Activated naive CD8-positive, alpha-beta T cell treated with anti-CD3 and anti-CD28 coated beads, Interleukin-2, amount 50 U/mL, for 16 hours (primary cell): Measurements from ENCODE around the gene ARHGAP26.

Source experiments
- DNase-seq: peaks from one replicate; pipeline ENCODE4 v3.0.0-alpha.2; 2020; ENCODE audit warnings: low read depth, low spot score

ARHGAP26 gene

GRCh38 chr5:142810743-142811290, 40.6 kb downstream of the ARHGAP26 start:
- DNase-seq: no peak

DNA sequence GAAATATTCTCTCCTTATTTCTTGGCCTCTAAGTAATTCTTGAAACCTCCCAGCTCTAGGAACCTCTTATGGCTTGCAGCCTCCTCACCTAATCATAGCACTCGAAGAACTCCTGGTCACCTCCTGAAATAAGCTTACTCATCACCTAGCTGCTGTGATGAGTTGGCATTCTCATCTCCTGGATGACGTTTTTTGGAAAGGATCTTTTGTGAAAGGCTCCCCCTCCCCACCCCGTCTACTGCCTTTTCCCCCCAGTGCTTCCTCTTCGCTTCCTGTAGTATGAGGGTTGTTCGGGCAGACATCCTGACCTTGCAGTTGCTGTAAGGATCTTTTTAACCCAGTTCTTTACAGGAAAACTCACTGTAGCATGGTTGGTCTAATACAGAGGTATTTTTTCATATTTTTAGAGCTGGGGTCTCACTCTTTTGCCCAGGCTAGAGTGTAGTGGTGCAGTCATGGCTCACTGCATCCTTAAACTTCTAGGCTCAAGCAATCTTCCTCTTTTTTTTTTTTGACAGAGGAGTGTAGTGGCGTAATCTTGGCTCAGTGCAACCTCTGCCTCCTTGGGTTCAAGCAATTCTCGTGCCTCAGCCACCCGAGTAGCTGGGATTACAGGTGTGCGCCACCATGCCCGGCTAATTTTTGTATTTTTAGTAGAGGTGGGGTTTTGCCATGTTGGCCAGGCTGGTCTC, 41.8 kb downstream of the ARHGAP26 start:
- no peak for DNase-seq

DNA sequence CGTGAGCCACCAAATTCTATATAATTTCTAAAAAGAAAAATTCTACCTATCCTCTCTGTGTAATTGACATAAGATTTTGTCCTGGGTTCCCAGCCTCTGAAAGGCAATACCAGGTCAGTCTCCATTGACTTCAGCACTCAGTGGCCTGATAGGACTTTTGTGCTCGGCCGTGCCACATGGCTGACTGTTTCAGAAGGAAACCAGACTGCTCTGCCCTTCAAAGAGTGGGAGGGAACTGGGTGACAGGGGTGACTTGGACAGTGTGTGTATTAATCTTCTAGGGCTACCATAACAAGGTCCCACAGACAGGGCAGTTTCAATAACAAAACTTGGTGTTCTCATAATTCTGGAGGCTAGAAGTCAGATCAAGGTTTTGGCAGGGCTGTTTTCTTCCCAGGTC, 43.0 kb downstream of the ARHGAP26 start:
- no peak for DNase-seq

- DNase-seq: no peak
Measured at GRCh38 chr5:142814122-142814521, 43.9 kb downstream of the ARHGAP26 start.

DNA sequence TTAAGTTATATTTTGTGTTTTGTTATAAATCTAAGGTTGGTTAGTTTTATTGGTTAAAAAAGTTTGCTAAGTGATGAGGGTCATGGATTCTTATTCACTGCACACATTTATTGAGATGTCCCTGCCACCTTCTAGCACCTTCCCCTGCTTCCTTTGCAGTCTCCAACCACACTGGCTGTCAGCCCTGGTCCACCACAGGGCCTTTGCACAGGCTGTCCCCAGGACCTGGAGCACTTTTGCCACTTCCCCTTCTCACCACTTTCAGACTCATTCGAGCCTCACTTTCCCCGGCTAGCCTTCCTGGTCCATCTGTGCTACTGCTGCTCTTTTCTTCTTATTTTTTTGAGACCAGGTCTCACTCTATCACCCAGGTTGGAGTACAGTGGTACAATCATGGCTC, 45.3 kb downstream of the ARHGAP26 start:
- DNase-seq: no peak

DNA sequence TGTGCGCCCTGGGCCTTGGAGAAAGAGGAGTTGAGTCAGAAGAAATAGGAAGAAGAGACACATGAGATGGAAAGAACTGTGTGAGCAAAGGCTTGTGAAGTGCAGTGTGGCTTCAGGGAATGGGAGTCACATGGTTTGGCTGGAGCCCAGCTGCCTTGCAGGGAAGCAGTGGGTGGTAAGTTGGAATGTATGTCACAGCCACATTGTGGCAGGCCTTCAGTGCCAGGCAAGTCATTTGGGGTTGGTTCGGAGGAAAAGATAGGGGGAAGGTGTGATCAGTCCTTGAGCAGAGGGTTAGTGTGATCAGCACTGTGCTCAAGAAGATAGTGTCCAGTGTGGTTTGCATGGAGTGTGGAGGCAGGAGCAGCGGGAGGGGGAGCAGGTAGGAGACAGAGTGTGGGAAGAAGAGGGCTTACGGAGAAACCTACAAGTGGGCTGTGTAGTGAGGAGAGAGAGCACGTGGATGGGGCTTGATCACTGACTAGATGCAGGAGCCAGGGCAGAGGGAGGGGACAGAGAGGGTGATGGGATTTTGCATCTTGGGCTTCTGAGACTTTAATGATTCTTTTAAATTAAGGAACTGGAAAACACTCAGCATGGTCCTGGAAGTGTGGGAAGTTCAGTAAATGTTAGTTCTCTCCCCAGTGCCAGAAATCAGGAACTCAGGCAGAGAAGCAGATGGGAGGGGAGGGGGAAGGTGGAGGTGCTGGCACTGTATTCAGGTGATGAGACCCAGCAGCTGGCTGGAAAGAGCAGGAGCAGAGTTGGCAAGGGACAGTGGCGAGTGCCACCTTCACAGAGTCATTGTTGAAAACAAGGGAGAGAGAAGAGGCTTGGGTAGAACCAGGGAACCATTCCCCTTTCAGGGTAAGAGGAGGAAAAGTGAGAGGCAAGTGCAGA, 46.6 kb downstream of the ARHGAP26 start:
- DNase-seq: no peak

DNA sequence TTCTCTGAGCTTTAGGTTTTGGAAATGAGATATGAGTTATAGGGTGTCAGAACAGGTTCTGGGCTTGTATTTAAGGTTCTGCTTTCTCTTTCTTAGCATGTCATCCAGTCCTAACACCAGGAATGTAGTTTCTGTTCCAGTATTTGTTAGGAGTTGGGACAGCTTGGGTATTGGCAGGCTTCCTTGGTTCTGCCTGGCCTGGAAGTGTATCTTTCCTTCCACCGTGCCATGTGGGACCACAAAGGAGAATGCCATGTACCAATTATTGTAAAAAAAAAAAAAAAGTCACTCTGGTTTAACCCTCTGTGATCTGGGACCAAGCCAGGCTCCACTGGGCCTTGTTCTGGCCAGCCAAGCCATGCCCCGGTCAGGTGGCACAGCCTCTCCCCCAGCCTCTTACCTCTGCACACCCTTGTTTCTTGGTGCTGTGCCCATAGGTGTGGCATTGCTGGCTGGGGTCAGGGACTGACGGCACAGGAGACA, 47.8 kb downstream of the ARHGAP26 start:
- no peak for DNase-seq

DNA sequence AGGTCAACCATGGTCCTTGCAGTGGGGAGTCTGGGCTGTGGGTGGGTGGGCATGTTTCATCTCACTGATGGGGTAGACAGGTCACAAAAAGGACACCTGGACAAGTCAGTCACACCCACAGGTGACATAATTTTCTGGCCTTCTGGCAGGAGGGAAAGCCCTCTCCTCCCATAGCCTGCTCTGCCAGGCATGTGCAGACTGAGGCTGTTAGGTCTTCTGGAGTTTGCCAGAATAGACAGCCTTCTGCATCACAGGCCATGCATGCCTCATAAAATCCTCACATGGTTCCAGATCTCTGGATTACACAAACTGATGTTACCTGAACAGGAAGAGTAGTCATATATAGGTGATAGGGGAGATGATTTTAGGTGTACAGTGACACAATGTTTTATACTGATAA, 49.1 kb downstream of the ARHGAP26 start:
- DNase-seq: no peak

DNA sequence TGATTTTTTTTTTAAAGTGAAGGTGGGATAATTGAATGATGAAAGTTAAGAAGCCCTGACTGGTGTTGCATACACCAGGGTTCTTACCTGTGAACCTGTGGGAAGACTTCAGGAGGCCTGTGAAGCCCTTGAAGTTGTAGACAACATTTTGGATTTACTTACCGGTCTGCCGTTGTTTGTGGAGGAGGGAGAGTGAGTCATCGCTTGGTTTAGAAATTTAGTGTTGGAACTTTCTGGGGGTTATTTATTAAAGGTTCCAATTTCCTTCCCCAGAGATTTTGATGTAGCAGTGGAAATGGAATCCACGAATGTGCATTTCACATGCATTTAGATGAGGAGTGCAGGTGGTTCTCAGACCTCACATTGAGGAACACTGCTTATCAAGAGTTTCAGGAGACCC, 49.6 kb downstream of the ARHGAP26 start:
- no peak for DNase-seq

DNA sequence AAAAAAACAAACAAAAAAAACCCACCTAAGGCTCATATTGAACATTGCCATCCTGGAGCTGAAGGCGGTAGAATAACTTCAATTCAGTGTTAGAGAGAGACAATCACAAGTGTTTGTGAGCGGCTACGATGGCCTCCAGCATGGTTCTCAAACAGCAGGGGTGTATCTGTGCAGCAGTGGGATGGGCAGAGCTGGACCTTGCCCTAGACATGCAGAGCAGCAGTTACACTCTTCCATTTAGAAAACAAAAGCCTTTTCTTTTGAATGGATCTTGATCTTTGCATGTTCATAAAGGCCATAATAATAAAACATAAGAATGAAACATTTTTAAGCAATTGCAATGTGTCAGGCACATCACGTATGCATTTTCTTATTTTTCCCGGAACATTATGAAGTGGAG, 50.3 kb downstream of the ARHGAP26 start:
- DNase-seq: no peak

DNA sequence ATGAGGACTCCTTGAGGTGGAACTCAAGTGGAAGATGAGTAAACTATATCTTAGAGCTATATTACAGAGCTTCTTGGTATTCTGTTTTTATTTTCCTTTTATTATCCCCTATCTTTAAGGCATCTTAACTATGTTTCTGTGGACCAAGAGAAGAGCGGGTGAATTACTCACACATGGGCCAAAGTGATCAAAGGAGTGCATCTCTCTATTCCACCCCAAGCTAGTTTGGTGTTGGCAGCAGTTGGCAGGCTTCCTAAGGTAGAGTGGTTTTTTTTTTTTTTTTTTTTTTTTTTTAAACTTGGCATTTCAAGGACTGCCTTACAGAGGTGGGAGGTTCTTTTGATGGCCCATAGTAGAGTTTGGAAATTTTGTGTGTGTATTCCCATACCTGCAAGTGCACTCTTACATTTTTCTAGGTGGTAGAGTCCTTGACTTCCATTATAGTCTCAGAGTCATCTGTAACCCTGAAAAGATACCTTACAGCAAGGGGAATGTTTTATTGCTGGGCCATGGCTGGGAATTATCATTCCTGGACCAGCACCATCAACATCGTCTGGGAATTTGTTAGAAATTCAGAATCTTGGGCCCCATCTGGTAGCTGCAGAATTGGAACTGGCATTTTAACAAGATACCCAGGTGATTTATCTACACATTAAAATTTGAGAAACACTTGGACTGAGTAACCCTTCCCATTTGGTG, 51.0 kb downstream of the ARHGAP26 start:
- DNase-seq: no peak

GRCh38 chr5:142821733-142822487, 51.7 kb downstream of the ARHGAP26 start:
- no peak for DNase-seq

GRCh38 chr5:142823126-142823525, 52.9 kb downstream of the ARHGAP26 start:
- DNase-seq: no peak

GRCh38 chr5:142823806-142824205, 53.6 kb downstream of the ARHGAP26 start:
- DNase-seq: no peak

DNA sequence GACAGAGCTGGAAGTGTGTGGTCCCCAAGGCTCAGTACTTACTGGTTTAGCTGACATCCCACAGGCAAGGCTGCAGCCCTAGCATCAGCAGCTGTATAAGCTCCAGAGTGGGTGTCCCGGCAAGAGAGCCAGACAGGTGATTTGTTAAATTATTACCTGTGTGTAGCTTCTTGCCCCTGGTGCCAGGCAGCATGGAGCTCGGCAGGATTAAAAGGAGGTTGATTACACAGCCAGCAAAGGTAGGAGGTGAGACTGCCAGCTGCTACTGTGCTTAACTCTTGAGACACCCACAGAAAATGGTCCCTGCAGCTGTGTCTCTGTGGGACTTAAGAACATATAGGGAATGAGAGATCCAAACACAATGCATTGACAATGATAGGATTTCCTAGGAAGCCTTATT, 54.2 kb downstream of the ARHGAP26 start:
- no peak for DNase-seq

- DNase-seq: no peak
Measured at GRCh38 chr5:142825378-142826089, 55.4 kb downstream of the ARHGAP26 start.

DNA sequence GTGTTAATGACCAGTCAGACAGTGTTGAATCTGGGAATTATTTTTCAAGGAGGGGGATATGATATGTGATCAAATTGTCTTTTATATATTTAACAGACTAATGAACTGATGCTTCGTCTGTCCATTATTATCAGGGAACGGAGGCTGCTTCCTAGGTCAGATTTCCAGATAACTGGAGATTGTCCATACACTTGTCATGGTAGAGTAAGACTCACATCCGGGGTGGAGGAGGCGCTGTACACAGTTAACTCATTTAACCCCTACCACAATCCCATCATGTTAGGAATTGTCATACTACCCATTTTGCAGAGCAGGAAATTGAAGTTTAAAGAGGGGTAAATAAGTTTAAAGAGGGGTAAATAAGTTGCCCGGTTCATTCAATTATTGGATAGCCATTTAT, 55.9 kb downstream of the ARHGAP26 start:
- DNase-seq: no peak

GRCh38 chr5:142826741-142827492, 56.7 kb downstream of the ARHGAP26 start:
- no peak for DNase-seq

DNA sequence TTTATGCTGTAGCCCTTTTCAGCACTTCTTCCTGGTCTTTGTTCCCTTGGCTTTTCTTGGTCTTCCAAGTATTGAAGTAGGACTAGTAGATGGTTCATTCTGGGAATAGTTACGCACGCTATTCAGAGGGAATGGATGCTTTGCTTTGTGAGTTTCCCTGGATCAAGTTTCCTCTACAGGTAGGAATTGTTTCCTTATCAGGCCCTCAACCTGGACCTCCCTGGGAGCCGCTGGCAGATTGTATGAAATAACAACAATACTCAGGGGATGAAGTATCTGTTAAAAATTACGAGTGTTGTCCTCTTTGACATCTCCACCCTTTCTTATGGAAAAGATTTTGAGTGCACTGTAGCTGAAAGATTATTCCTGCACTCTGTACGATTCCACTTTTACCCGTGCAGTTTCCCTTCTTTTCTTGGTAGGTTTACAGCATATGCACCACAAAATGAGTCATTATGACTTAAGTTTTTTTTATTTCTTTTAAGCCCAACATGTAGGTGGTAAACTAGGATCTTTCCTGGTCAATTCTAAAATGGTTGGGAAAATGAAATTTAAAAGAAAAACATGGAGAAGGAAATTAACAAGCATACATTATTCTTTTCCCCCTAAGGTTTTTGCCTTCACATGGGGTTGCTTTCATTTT, 57.9 kb downstream of the ARHGAP26 start:
- no peak for DNase-seq
